Measurements from ENCODE around the gene GBP1.

The GBP1 gene

DNA sequence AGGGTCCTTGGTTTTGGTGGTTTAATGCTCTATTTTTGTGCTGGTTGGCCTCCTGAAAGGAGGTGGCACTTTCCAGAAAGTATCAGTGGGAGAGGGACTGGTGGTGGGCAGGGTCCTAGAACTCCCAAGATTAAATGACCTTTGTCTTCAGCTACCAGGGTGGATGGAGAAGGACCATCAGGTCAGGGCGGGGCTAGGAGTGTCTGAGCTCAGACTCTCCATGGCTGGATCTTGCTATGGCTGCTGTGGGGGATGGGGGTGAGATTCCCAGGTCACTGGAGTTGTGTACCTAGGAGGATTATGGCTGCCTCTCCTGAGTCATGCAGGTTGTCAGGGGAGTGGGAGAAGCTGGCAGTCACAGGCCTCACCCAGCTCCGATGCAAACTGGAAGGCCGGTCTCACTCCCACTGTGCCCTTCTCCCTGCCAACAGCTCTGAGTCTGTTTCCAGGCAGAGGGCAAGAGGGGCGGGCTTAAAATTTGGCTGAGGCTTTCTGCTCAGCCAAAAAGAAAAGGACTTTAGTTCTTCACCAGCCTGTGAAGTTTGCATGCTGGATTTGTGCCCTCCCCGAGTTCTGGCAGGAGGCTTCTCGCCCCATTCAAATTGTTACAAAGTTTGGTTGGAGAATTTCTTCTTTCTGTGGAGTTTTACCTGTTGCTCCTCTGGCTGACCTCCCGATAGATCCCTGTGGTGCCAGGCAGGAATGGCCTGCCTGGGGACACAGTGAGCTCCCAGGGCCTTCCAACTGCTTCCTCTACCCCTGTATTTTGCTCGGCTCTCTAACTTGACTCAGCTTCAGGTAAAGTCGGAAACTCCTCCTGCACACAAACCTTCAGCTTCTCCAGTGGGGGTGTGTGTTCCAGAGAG lies 59.5 kb downstream of the GBP1 start:
- DNase-seq (ENCODE audit: low spot score) = no peak

Data from GM03348 (cell line).